ENCODE measurements around the gene HNRNPF.
"Not testable (repeated sequence)": the region's sequence is repeated elsewhere in the genome, so short reads cannot be mapped to it uniquely, and the experiment has no call there.

HNRNPF gene

DNA sequence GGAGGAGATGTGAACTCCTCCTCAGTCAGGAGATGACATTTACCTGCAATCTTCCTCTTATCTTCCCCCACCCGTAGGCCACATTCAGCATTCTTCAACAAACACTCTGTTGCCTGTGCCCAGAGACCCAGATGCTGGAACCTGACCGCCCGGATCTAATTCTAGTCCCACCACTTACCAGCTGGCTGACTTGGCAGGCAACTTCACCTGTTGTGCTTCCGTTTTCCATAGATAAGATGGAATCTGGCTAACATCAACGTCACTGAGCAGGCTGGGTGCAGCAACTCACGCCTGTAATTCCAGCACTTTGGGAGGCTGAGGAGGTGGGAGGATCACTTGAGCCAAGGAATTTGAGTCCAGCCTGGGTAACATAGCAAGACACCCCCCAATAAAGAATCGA lies 58.8 kb downstream of the HNRNPF start:
- no peak for DNase-seq (ENCODE audit: low read depth in 2 of 2)

DNA sequence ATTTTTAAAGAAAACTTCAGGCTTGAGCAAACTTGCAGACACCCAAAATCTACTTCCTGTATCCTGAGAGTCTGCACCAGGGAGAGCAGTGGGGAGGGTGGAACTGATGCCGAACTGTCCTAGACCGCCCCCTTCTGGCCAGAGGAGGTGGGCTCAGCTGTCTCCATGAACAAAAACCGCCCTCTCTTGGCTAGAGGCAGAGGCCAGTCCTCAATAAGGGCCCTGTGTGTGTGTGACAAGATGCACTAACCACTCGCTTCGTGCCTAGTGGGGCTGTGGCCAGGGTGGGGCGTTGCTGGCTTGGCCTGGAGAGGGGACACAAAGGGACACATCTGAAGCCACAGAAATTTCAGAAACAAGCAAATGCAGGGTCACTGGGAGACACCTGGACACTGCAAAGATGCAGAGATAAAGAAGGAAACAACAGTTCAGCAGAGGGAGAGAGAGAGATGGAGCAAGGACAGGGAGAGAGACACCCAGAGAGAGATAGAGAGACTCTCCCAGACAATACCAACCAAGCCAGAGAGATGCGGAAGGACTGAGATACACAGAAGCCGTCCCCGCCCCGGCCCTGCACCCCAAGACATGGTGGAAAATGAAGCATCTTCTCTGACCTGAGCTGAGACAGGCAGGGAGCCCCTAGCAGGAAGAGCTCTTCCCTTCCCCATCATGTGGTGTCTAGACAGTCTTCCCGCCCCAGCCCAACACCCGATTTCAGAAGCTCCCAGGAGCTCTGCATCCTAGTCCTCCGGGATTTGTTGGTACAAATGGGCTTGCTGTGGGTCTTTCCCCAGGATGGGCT lies 60.3 kb downstream of the HNRNPF start:
- DNase-seq (ENCODE audit: low read depth in 2 of 2): peak; percentile 82 to 83

DNA sequence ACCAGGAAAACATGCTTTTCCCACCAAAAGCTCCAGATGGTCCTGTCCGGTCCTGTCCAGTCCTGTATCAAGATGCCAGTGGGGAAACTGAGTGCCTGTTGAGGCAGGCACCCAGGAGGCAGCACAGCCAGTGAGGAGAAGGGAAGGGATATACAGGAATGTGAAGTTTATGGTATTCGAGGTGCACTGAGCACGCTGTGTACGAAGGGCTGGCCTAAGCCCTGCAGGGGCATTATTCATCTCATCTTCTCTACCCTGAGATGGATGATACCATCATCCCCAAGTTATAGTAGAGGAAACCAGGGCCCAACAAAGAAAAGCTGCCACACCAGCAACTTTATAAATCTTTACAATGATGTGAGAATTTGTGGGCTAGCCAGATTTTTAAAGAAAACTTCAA lies 61.0 kb downstream of the HNRNPF start:
- no peak for DNase-seq (ENCODE audit: low read depth in 2 of 2)

DNA sequence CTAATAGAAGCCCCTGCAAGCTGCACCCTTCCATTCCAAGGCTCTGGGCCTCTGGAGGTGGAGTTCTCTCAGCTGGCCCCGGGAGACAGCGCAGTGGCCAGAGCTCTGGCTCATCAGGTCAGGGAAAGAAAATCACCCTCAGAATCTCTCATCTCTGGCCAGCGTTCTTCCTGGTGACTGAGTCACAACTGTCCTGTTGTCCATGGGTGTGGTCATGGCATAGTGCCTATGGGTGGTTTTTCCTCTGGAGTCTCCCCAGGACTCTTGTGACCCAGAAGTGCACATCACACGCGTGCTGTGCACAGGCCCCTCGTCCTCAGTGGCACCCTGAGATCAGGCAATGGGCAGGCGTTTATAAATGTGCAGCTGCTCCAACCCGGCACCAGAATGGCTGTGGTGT lies 64.9 kb downstream of the HNRNPF start:
- no peak for DNase-seq (ENCODE audit: low read depth in 2 of 2)

DNA sequence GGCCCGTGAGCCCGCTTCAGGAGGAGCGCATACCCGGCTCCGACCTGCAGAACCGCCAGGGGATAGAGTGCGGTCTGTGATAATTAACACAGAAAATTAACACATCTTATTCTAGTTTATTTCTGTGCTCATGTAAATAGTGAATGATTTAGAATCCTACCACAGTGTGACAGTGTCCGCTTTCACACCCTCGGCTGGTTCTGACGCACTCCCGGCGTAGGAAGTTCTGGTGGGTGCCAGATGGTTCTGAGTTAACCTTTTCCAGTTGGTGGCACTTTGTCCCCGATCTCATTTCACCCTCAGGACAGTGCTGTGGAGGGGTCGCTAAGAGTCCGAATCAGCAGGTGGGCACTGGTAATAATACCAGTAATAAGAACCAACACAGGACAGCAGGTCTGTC lies 65.9 kb downstream of the HNRNPF start:
- no peak for DNase-seq (ENCODE audit: low read depth in 2 of 2)

DNA sequence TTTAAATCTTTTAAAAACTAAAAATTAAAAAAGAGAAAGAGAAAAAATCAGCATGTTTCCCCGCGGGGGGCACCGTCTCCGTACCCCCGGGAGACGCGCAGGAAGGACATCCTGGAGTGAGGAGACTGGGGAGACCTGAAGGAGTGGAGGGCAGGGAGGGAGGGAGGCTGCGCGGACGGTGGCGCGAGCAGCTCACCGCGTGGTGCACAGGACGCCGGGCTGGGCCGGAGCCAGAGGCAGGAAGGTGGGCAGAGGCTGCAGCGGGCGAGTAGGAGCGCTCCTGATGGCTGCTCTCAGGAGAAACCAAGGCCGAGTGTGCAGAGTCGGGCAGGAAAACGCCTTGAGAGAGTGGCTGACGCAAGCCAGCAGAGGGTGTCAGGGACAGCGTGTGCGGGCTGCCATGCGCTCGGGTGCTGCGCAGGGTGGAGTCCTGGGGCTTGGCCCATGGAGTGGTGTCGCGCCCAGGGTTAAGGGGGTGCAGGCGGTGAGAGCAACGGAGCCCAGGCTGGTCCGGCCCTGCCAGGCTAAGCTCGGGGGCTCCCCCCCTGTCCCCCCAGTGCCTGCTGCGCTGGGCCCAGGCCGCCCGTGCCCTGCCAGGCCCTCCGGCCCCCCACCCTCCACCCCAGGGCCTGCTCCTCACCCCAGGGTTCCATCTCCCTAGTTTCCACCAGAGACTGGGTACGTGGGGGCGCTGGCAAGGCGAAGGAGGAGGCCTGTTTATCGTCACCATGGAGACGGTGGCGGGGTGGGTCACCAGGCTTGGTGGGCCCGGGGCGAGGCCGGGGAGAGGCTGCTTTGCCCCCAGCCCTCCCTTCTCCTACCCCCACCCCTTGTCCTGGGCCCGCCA lies 66.5 kb downstream of the HNRNPF start:
- DNase-seq (ENCODE audit: low read depth in 2 of 2): no peak

DNA sequence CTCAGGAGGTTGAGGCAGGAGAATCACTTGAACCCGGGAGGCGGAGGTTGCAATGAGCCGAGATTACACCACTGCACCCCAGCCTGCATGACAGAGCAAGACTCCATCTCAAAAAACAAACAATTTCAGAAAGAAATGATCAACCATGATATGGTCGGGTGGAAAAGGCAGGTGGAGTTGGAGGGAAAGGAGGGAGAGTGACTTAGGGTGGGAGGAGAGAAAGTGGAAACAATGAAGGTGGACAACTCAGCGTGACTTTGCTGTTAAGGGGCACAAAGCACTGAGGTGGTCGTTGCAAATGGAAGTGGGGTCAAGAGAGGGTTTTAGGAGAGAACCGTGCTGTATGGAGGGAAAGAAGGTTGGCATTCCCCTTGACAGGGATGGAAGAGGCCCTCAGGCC lies 67.5 kb downstream of the HNRNPF start:
- no peak for DNase-seq (ENCODE audit: low read depth in 2 of 2)

DNA sequence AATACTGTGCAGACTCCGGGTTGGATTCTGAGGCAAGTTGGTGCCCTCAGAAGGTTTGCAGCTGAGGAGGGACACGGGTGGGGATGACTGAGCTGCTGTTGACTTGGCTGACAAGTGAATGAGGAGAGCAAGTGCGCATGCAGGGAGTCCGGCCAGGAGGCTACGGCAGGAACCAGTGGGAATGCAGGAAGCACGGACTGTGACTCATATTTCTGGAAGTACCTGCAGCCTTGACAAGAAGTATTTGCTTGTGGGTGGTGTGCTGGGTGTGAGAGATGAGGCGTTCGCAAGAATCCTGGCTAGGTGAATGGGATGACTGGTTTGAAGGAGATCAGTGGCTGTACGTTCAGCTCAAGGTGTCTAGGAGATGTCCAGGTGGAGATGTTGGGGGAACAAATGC lies 68.4 kb downstream of the HNRNPF start:
- no peak for DNase-seq (ENCODE audit: low read depth in 2 of 2)

DNA sequence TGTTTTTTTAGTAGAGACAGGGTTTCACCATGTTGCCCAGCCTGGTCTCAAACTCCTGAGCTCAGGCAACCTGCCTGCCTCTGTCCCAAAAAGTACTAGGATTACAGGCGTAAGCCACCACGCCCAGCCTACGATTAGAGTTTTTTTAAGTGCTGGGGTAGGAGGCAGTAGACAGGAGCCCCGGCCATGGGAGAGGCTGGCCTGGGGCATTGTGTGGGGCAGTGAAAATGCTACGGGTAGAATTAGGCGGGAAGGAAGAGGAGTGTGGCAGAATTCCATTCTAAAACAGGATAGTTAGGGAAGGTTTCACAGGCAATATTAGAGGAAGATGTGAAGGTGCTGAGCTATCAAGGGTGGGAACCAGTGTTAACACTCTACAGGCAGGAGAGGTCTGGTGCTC lies 68.9 kb downstream of the HNRNPF start:
- no peak for DNase-seq (ENCODE audit: low read depth in 2 of 2)

DNA sequence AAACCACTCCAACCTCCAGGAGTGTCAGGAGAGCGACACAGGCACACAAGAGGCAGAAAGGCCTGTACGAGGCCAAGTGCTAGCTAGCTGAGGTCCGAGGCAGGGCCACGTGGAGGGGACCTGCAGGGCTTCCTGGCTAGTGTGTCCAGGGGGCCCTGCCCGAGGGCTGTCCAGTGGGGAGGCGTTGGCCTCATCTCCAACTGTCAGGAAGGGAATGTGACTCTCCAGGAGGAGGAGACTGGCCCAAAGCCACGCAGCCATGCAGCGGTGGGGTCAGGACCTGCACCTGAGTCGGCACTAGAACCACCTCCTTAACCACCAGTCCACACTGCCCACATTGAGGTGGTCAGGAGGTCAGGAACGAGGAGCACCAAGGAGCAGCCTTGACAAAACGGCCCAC lies 69.8 kb downstream of the HNRNPF start:
- no peak for DNase-seq (ENCODE audit: low read depth in 2 of 2)

DNA sequence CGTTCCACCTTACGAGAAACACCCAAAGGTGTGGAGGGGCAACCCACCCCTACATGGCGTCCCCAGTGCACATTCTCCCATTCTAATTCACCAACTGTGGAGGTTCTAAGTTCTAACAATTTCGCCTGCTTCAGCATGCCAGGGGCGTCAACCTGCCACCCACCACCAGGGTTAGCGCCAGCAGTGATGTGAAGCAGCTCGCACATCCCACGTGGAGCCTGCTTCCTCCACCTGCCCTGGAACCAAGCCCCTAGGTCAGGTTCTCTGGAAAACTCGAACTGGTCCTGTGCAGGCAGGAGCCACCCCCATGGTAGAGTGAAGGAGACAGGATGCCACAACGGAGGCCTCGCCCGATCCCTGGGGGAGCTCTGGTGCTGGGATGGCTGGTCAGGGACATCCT lies 70.9 kb downstream of the HNRNPF start:
- no peak for DNase-seq (ENCODE audit: low read depth in 2 of 2)

DNA sequence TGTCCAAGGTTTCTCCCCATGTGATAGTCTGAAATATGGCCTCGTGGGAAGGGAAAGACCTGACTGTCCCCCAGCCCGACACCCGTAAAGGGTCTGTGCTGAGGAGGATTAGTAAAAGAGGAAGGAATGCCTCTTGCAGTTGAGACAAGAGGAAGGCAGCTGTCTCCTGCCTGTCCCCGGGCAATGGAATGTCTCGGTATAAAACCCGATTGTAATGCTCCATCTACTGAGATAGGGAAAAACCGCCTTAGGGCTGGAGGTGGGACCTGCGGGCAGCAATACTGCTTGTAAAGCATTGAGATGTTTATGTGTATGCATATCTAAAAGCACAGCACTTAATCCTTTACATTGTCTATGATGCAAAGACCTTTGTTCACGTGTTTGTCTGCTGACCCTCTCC lies 71.5 kb downstream of the HNRNPF start:
- DNase-seq (ENCODE audit: low read depth in 2 of 2): not testable (repeated sequence)

DNA sequence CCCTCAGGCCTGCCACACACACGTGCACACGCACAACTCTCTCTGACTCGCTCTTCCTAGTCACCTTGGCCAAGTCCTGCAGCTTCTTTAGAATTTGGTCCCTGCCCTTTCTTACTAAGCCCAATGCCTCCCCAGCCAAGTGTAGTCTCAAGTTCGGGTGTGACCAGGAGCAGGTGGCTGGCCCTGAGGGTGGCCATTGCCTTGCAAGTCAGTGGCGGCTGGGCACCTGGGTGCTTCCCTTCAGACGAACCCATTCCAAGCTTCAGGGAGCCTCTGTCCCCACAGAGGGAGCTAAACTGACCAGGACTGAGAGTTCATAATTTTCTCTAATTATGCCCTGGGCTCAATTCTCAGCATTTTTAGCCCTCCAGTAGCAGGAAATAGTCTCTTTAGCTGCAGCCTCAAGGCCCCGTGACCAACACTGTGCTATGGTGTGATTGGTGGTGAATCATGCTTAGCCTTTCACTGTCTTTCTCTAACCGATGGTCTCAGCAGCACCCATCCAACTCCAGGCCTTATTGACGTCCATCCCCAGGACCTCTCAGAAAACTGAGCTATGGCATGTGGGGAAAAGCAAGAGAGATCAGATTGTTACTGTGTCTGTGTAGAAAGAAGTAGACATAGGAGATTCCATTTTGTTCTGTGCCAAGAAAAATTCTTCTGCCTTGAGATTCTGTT lies 72.2 kb downstream of the HNRNPF start:
- DNase-seq (ENCODE audit: low read depth in 2 of 2): no peak

DNA sequence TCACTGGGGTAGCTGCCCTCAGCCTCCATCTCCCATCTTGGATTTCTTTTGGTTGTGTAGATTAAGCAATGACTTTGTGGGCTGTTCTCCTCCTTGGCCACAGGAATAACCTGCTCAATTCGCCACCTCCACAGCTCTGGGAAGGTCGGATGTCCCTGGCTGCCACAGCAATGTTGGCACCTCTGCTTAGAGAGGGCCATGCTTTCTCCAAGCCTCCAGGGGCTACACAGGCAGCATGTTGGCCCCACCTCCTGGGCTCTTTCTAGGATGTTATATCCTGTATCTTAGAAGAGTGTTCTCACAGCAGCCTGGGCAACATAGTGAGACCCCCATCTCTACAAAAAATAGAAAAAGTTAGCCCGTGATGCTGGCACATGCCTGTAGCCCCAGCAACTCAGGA lies 72.9 kb downstream of the HNRNPF start:
- DNase-seq (ENCODE audit: low read depth in 2 of 2): no peak
